ENCODE data around the gene SELENOS.
"Not testable (repeated sequence)": the region's sequence is repeated elsewhere in the genome, so short reads cannot be mapped to it uniquely, and the experiment has no call there.

The SELENOS gene

DNA sequence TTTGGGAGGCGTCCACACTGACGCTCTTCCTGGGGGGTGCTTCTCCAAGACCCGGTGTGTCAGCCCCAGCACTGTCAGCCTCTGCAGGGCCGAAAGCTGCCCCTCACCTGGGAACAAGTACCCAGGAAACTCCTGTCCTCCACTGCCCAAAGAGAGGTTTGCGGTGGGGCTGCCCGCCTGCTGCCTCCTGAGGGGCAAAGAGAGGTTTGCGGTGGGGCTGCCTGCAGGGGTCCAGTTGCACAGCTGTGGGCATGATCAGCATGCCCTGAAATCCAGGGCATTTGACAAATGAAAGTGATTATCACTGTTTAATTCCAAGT, 32.8 kb upstream of the SELENOS start:
- in situ Hi-C loops (cut with MboI; ENCODE audit: low sequenced_read_pairs): no loop called here

DNA sequence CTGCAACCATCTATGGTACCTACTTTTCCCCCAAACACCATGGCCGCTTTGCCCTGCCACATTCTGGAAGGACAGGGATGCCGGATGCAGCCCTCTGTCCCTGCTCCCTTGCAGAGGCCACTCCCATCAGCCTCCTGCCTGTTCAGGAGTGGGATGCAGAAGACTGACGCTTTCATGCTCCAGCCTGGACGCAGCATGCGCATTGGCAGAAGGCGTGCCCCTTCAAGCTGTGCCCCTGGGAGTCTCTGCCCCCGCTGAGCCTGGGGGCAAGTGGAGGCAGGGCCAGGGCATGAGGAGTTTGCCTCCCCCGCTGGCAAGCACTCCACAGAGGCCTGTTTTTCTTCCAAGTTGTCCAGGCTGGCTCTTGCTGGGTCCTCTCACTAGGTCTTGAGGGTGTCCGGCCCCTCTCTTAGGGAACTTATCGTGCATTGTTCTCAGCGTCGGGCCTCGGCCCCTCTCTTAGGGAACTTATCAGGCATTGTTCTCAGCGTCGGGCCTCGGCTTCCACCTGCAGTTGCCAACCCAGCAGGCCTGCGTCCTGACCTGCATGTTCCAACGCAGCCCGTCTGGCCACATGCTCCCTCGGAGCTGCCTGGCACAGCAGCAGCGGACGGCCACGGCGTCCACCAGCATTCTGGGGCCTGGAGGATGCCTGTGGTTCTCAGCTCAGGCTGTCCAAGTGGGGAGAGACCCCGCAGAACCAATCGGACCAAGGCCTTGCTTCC, 32.3 kb upstream of the SELENOS start:
- in situ Hi-C loops (cut with MboI; ENCODE audit: low sequenced_read_pairs): no loop called here

DNA sequence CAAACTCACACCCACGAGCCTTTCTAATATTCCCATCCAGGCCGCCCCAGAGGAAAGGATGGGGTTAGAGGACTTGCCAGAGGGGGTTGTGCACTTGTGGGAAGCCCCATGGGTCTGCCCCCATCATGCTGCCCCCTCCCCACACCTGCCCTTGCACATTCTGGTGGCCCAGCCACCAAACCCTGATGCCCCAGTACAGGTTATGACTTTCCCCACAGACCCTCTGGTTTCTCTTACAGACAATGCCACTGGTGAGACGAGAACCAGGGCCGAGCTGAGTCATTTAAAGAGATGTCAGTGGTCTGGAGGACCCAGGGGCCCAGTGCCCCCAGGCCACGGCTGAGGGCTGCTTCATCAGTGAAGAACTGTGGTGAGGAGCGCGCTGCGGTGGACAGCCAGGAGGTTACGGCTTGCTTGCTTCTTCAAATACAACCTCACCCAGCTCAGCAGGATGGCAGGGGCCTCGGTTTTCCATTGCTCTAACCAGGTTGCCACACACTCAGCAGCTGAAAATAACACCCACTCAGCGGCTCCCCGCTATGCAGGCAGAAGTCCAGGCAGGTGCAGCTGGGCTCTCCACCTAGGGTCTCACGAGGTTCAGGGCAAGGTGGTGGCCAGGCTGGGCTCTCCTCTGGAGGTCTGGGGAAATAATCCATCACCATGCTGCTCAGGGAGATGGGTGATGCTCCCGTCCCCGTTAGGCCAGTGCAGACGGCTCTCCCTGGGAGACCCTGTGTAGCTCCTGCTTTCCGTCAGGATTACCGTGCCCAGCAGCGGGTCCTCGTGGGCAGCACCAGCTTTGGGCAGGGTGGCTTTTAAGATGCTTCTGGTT, 31.5 kb upstream of the SELENOS start:
- in situ Hi-C loops (cut with MboI; ENCODE audit: low sequenced_read_pairs): no loop called here

DNA sequence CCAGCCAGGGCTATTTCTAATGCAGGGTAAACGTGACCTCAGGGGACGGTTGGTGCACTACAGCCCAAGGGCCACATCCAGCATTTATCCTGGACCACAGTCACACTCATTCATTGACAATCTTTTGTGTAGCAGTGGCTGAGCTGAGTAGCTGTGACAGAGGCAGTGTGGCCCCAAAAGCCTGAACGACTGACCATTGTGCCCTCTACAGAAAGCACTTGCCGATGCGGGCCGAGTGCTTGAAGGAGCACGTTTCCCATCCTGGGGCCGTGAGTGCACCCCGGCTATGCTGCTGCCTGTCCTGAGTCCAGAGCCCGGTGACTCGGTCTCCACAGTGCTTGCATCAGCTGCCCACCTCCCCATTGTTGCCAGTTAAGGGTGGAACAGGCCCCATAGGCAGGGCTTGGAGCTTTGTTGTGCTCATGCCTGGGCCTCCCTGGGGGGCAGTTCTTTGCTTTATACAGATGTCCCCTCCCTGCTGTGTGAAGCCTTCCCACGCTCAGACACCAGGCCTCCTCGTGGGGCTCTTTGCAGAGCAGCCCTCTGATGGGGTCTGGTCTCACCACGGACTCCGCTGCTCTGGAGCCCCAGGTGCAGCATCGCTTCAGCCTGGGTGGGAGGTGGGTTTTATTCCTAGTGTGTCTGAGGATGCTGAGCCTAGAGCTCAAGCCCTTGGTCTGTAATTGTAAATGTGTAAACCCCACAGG, 30.8 kb upstream of the SELENOS start:
- in situ Hi-C loops (cut with MboI; ENCODE audit: low sequenced_read_pairs): no loop called here

DNA sequence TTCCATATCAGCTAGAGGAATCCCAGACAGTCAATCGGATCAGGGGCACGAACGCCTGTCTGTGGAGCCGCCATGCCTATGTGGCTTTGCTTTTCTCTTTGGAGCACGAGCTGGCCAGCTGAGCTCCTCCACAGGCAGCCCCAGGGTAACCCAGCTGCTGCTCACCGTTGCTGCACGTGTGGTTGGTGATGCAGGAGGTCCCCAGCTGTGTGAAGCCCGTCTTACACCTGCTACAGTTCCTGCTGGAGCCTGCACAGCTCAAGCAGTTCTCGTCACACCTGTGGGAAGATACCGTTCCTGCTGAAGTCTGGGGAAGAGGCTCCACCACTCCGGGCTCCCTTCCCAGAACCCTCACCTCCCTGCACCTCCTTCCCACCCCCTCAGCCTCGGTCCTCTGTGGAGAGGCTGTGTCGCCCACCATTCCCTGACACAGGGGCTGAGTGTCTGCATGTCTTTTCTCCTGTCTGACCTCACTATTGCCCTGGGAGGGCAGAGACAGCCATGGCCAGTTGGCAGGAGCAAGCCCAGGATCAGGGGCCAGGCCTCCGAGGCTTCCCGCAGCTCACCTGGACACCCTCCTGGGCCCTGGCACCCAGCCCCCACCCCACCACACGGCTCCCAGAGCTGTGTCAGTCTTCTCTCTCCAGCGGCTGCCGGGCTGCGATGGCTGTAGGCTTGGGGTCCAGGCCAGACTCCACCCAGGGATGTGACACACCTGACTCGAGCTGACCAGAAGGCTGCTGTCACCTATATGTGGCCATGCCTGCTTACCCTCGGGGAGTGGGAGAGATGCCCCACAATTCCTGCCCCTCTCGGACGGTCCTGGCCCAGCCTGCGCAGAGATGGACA, 30.0 kb upstream of the SELENOS start:
- in situ Hi-C loops (cut with MboI; ENCODE audit: low sequenced_read_pairs): no loop called here

DNA sequence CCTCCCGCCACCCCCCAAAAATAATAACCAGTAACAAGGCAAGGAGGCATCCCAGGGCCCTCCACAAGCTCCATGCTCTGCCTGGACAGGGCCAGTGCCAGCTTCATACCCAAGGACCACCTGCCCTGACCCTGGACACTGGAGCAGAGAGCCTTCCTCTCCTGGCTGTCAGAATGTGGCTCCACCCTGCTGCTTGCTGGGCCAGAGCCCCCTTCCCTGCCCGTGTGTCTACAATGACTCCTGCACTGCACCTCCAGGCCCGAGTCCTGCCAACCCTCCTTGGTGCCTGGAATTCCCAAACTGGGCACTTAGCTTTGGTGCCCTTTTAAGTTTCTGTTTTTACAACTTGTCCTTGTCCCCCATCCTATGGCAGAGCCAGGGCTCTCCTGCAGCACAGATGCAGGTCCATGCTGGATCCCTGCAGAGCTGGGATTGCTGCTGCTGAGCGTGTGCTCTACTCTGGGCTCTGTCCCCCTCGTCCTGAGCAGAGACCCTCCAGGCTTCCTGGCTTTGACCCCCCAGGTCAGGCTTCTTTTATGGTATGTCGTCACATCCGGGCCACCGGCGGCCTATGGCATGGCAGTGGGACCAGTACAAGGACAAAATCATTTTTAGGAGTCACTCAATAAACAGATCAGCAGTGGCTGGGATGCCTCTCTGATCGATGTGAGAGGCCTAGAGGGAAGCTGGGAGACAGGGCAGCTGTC, 29.2 kb upstream of the SELENOS start:
- in situ Hi-C loops (cut with MboI; ENCODE audit: low sequenced_read_pairs): no loop called here

DNA sequence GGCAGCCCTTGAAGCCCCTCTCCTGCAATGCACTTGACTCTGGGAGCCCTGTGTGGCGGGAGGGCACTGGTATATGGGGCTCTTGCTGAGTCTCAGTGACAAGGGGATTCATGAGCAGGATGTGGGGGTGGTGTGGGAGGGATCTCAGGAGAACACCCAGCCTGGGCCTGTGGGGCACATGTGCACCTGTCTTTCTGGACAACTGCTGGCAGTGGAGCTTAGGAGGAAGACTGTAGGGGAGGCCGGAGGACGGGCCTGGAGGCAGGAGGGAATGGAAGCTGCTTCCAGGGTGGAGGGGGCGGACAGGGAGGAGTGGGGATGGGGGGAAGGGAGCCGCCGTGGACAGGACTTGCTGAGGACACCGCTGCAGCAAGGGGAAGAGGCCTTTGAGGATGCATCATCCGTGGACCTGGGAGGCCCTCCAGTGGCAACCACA, 28.6 kb upstream of the SELENOS start:
- in situ Hi-C loops (cut with MboI; ENCODE audit: low sequenced_read_pairs): no loop called here

DNA sequence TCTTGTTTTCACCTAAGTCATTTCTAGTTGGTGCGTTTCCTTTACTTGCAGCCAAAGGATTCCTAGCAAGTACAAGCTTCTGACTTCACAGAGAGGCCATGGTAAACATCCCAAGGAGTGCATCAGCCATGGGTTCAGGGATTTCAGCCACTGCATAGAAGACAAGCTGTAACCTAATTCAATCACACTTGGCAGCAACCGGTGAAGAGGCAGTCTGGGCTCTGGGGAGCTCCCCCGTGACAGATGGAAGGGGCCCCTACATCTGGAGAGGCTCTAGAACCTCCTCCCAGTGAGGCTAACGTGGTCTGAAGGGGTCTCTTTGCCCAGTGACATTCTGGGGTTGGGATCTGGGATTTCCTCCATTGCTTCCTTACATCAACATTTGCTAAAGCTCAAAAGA, 26.1 kb upstream of the SELENOS start:
- in situ Hi-C loops (cut with MboI; ENCODE audit: low sequenced_read_pairs): no loop called here

DNA sequence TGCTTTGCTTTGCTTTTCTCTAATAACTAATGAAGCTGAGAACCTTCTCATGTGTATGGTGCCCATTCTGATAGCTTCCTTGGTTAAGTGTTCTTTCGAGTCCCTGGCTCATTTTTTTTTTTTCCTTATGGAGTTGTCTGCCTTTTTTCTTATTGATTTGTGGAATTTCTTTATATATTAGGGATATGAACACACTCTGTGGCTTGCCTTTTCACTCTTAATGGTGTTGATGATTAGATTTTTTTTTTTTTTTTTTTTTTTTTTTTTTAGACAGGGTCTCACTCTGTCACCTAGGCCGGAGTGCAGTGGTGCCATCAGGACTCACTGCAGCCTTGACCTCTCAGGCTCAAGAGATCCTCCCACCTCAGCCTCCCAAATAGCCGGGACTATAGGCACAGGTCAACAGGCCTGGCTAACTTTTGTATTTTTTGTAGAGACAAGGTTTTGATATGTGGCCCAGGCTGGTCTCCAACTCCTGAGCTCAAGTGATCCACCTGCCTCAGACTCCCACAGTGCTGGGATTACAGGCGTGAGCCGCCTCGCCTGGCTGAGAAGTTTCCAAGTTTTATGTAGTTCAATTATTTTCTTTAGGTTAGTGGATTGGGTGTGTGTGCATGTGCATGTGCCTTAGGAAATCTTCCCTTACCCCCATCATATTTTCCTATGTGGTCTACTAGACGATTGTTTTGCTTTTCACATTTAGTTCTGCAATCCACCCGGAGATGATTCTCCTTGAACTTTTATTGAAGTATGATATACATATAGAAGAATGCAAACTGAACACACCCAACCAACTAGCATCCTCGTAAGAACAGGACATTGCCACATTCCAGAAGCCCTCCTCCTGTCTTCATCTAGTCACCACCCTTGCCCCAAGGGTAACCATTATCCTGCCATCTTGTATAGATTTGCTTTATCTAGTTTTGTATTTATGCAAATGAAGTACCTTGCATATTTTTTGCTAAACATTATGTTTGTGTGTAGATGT, 19.4 kb upstream of the SELENOS start:
- in situ Hi-C loops (cut with MboI; ENCODE audit: low sequenced_read_pairs): no loop called here

DNA sequence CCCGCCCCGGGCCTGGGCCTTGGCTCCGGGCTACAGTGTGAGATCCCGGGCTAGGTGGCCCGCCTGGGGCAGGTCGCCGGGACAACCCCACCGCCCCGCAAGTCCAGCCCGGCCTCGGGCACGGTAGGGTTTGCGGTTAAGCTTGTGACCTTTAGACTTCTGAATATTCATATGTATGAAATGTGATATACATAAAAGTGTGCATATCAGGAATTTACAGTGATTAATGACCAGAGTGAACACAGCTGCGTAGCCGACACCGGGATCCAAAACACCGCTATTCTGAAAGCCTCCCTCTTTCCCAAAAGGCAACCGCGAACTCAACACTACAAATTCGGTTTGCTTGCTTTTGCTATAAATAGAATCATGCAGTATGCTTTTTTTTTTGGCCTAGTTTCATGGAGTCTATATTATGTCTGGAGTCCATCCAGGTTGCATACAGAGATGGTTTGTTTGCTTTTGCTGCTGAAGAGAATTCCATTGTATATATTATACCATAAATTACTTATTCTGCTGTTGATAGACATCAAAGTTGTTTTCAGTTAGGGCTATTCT, 18.4 kb upstream of the SELENOS start:
- in situ Hi-C loops (cut with MboI; ENCODE audit: low sequenced_read_pairs): no loop called here

DNA sequence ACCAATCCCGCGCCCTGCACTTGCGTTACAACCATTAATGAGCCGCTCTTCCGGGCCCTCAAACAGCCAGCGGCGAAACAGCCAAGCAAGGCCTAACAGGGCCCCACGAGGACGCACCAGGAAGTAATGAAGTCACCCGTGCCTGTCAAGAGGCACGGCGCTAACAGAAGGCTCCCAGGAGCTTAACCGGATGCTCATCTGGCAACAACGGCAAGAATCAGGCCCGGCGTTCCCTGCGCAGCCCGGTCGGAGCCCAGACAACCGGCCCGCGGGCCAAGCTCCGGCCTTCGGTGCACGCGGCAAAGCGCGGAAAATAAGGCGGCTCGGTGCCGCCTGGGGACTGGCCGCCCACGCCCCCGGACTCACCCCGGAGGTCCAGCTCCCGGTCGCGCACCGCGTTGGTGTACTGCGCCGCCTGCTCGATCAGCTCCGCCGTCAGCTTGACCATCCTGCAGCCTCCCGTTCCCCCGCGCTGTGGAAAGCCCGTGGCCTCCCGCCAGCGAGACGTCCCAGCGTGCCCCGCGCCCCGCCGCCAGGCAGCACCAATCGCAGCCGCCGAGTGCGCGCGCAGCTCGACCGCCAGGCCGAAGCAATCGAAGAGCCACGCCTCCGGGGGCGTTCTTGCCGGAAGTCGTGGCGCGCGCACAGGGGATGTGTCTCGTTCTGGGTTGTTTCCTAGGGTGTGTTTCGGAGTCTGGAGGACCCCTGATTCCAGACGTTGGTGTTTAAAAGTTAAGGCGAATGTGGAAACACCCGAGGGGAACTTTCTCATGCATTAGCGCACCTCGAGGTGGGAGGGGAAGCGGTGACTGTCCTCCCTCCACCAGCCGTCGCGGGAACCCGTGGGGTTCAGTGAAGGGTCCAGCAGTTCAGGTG, 17.7 kb upstream of the SELENOS start, which contains the start of gene SNRPA1:
SNRPA1 (minus strand) TSS at position 518 of the 876 bp plus-strand sequence; CDS start at position 448, 70 bp downstream.
- in situ Hi-C loops (cut with MboI; ENCODE audit: low sequenced_read_pairs): no loop called here

DNA sequence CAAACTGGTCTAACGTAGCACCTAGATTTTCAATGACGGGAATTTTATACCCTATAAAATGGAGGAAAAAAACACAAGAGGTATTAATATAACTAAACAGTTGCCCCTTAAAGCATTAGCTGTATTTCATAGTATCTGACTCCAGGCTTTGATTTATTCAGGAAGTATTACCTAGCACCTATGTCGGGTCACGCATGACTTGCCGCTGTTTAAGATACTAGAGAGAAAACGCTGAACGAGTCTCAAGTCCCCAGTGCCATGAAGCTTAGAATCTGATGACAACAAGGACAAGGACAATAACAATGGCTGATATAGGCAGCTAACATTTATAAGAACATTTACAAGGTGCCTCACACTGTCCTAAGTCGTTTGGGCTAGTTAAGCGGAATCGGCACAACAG, 15.8 kb upstream of the SELENOS start:
- in situ Hi-C loops (cut with MboI; ENCODE audit: low sequenced_read_pairs): no loop called here

DNA sequence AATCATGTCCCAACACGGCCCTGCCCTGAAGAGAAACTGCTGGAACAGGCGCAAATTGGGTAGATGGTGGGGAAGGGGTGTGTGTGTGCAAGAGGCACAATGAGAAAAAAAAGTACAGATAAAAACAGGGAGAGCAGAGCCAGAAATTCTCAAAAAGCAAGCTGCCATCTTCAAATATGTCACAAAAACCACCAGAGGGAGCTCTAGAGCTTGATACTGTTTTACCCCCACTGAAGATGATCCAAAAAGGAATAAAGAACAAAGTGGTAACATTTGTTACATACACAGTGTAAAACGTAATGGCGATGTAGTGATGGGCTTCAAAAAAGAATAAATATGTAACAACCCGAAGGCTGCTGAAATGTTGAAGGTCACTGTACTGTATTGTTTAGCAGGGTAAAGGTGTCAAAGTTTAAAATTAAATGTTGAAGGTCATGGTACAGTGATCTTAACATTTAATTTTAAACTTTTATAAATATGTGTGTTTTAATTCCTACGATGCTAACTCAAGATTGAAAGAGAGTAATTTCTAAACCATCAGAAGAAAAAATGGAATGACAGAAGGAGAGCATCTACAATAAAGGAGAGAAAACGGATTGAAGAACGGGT, 11.7 kb upstream of the SELENOS start:
- in situ Hi-C loops (cut with MboI; ENCODE audit: low sequenced_read_pairs): no loop called here

DNA sequence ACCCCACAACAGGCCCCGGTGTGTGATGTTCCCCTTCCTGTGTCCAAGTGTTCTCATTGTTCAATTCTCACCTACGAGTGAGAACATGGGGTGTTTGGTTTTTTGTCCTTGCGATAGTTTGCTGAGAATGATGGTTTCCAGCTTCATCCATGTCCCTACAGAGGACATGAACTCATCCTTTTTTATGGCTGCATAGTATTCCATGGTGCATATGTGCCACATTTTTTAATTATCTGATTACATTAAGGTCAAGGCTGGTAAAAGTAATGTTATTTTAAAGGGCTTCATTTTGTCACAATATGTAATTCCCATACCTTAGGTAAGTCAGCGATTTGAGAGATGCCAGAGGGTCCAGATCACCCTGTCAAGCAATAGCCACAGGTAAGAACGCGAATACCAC, 10.1 kb upstream of the SELENOS start:
- in situ Hi-C loops (cut with MboI; ENCODE audit: low sequenced_read_pairs): not testable (repeated sequence)

DNA sequence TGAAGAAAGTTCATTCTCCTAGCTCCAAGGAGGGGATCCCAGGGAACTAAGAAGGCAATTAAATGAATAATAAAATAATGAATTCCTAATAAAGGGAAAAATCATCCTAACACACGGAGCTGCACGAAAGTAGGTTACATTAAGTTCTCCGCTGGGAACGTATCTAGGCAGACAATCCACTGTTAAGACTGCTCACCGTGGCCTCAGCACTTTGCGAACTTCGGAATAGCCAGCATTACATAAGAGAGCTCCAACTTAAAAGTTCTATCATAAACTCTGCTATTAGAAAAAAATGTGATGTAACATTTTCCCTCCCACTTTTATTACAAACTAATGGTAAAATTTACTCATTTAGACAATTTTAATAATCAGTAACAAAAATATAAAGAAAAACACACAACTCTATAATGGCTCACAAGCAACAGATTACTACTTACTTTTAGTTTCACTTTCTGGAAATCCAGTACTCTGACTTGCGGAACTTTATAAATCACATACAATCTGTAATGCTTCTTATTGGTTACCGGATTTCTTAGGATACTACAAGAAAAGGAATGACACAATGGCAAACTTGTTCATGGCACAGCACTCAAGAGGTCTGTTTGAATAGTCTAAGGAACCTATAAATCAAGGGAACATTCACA, 9.3 kb upstream of the SELENOS start:
- in situ Hi-C loops (cut with MboI; ENCODE audit: low sequenced_read_pairs): no loop called here

DNA sequence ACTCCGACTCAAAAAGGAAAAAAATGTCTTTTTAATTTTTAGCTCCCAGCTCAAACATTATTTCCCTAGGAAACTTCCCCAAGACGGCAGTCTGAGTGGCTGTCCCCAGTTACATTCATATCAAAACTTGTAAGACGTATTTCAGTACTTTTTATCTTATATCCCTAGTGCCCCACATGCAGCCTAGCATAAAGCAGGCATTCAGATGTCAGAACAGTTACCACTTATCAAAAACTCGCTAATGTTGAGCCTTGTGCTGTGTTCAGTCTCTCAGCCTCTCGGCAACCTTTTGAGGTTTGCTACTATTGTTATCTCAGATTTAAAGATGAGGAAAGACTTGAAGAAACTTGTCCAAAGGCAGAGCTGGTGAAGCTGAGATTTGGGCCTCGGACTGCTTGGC, 6.6 kb upstream of the SELENOS start:
- in situ Hi-C loops (cut with MboI; ENCODE audit: low sequenced_read_pairs): no loop called here

DNA sequence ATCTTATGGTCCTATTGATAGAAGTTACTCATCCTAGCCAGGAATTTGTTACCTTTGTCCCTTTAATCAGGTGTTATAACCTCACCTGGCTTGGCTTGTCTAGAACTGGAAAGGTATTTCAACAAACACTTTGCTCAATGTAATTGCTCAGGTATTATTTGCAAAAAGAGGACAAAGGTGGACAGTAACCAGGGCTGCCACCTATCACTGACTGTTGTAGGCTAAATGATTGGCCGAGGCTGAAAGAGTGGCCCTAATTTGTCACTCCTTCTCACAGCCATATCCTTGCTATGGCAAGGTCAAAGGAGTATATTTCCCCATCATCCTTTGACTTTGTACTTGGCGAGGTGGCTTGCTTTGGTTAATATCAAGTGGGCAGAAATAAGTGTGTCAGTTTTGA, 2.7 kb upstream of the SELENOS start:
- in situ Hi-C loops (cut with MboI; ENCODE audit: low sequenced_read_pairs): no loop called here

Data from hTERT RPE-1 (cell line).